Hematopoietic multipotent progenitor cell treated with erythropoietin and hydrocortisone succinate and interleukin-3 and kit ligand, for 8 days (in vitro differentiated cells): Measurements from ENCODE around the gene CELF2.

Experiments
- DNase-seq: peaks from one replicate; pipeline ENCODE4 v3.0.0-alpha.2; 2015

Gene CELF2

DNA sequence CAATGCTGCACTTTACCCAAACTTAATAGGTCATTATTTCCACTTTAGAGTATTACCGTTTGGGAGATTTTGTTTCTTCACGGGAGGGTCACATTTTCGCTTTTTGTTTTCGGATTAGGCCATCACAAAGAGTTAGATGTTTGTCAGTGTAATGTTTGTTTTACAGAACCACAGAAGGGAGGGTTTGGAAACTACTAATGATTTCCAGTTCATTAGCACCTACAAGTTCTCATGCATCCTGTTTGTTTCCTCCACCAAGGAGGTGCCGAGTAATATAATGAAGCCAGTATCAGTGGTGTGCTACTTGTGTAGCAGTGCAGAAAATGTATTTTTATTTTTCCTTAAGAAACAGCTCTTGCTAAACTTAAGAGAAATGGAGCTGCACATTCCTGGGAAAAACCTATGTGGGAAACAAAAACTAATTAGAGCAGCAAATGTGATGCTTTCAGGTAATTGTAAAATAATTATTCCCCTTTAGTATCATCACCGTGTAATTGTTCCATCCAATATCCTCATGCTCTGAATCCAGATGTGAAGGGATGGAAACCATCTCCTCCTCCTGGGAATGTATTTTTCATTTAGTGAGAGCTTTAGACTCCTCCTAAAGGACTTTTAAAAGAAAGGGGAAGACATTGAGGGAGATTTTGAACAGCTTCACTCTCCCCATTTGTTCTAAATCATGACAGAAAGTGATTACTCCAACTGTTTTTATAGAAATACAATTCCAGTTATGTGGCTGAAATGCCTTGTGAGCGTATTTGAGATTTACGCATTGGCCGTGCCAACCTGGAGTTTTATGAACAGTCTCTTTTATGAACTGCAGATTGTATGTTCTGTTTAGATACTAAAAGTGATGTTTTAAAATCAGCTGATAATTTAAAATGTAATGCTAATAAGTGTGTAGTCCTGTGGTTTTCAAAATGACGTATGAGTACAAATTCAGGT is 5.6 kb downstream of the CELF2 start:
- DNase-seq = no peak

DNA sequence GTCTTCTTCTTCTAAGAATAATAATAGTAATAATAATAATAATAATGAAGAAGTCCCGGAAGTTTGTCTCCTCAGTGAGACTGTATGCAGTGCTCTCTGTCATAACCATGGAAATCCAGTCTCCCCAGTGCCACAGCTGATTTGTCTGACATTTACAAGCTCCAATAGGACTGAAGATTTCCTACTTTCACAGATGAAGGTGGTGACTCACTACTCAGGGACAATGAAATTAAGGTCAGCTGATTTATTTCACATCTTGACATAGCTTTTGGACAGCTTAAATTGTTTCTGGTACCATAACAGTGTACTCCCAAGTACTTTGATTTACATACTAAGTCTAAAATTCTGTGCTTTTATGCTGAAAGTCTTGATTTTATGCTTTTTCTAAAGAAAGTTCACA is 6.9 kb downstream of the CELF2 start:
- no peak for DNase-seq

DNA sequence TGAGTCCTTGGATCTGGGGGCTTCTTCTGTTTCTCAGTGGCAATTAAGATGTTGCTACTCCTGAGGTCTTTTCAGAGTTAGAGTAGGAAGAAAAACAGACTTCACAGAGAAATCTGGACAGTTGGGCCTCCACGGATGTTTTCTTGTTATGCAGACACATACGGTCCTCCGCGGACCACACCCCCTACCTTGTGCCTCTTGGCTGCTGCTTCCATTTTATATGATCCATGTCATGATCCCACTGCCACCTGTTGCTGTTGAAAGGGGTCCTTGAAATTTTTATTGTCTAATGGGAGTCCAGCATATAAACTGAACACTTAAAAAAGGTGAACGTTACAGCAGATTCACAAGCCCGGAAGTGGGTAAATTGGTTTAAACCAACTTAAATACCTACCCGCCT is 8.3 kb downstream of the CELF2 start:
- no peak for DNase-seq

DNA sequence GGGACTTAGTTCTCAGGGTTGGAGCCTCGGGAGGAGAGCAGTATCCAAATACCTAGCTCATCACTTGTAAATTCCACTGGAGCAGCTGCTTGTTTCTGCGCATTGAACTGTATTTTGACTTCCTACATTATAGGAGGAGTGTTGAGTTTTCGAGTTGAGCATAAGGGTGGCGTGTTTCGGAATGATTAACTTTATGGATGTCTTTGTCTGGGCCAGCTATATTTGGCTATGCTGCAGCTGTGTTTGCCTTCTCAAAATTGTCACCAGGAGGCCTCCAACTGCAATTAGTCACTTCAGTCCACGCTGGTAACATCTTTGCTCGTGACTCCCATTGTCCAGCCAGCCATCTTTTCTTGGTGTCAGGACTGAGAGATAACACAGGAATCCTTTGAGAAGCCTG is 9.1 kb downstream of the CELF2 start:
- DNase-seq = no peak

DNA sequence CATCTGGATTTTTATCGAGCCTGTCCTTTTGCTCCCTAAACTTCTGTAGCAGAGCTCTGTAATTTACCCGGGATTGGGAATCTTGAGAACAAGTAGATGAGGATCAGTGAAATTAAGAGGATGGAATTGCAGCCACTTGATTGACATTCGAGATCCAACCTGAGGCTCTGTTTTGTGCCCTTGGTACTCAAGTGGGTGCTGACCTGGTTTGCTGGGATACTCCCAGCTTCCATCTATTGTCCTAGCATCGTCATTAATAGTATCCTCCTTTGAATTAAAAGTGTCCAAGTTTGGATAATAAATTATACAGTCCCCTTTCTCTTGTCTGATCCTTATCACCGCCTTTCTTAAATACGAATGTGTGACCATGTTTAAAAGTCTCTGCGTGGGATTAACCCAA is 17.1 kb downstream of the CELF2 start:
- DNase-seq = no peak

DNA sequence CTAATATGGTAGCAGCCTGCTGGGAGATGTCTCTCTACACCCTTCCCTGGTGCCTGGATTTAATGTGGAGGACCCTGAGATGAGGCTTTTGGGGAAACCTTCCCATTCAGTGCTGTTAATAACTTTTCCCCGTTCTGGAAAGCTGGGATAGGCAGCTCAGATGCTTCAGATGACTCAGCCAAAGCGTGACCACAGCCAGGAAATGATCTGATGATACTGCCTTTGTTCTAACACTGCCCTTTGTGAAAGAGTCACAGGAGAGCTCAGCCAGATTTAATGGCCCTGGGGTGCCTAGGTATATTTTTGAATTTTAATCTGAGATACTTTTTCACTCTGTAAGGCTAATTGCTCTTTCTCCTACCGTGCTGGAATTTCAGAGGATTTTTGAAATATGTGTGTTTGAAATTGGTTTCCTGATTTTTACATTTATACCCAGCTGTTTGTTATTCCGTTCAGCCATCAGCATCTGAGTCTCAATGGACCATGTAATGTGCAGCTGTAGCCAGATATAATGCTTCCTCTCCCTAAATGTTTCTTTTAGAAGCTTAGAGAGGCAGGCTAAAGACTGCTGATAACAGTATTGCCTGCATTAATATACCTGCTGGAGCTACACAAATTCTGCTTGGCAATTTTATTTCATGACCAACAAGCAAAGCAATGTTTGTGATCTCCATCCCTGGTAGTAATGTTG is 17.8 kb downstream of the CELF2 start:
- DNase-seq = no peak

DNA sequence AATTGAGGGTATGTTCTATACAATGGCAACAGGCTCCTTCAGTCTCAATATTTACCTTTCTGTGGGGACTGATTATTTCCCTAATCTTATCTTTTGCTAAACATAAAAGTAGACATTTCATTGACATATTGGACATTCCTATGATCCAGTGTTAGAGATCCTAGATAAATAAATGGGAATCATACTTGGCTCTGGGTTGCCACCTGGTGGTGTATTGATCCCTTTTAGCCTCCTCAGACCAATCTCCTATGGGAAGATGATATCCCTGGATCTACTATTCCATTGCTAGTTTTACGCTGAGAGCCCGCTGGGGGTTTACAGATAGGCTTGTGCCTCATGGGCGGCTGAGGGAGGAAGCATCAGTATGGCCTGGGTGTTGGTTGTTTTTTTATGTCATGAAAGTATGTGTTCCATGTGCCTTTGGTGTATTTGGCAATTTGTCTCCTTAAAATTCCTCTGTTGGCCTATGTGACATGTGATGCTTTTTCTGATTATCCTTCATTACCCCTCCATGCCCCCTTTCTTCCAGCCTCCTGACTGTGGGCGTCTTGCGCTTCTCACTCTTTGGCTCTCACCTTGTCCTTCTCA is 18.8 kb downstream of the CELF2 start:
- DNase-seq = peak; percentile 17

DNA sequence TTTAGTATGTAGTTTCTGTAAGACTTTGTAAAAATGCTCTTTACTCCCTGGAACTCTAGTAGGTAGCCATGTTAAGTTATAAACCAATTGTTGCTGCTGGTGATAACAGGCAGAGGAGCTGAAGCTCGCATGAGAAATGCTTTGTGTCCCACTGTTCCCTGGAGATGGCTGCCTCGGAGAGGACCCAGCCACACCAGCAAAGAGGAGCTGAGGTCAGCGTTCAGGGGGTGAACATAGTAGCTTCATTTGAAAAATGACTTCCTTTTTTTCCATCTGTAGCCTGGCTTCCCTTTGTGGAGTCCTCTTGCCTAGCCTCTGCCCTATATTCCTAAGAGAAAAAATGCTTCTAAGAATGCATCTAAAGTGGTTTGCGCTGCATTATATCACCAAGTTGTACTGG is 20.3 kb downstream of the CELF2 start:
- no peak for DNase-seq

DNA sequence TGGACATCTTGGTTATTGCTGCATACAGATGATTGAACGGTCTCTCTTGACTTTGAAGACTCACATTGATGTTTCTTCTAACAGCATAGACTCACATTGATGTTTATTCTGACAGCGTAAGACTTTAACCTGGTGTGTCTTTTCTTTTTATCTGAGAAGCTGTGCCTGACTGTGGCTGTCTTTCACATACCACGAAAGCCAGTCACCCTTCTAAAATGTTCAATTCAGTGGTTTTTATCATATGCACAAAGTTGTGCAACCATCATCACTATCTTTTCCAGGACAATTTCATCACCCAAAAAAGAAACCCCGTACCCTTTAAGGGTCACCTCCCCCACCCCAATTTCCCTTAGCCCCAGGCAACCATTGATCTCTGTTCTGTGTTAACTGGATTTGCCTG is 24.7 kb downstream of the CELF2 start:
- no peak for DNase-seq

DNA sequence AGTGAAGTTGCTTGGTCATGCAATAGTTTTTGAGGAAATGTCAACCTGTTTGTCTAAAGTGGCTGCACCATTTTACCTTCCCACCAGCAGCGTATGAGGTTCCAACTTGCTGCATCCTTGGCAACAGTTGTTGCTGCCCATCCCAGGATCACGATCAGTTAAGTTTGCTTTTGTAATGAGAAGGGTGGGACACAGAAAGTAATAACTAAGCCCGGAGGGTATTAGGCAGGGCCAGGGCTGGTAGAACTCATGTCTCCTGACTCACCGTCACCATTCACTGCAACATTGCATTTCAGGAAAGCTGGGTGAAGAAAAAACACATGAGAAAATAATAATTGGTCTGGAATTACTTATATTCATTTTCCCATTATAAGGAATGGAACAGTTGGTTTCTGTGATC is 25.4 kb downstream of the CELF2 start:
- DNase-seq = no peak

DNA sequence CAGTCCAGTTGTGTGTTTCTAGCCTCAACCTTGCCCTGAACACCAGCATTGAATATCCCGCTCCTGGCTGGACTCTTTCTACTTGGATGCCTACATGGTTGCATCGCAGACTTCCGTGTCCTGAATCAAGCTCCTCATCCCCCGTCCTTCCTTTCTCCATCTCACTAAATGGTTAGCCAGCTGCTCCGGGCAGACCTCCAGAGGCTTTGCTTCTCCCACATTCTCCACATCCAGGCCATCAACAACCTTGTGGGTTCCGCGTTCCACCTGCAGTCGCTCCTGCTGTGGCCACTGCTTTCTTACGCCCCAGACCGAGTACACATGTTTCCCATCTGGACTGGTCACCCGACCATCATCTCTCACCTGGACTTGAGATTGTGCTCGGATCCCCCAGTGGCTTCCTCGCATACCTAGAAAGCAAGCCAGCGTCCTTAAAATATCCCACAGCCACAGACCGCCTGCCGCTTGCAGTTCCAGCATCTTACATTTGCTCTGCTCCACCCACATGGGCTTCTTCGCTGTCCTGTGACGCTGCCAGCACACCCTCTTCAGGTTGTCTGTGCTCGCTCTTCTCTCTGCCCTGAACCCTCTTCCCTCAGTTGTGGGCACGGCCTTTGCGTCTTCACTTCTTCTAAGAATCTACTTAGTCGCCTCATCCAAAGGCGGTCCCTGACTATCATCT is 25.9 kb downstream of the CELF2 start:
- DNase-seq = no peak

DNA sequence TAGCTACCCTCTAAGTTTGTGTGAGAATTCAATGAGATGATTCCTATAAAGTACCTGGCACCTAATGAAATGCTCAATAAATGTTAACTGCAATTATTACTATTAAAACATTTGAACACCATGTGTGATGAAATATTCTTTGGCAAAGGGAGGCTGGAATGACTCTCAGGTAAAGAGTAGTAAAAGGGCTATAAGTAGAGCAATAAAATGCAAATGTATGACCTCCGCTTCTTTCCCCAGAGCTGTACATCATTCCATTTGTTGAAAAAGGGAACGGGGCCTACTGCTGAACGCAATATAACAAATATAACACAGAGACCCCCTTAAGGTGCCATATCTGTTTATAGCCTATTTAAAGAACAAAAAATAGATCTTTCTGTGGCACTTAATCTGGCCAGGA is 27.8 kb downstream of the CELF2 start:
- no peak for DNase-seq

DNA sequence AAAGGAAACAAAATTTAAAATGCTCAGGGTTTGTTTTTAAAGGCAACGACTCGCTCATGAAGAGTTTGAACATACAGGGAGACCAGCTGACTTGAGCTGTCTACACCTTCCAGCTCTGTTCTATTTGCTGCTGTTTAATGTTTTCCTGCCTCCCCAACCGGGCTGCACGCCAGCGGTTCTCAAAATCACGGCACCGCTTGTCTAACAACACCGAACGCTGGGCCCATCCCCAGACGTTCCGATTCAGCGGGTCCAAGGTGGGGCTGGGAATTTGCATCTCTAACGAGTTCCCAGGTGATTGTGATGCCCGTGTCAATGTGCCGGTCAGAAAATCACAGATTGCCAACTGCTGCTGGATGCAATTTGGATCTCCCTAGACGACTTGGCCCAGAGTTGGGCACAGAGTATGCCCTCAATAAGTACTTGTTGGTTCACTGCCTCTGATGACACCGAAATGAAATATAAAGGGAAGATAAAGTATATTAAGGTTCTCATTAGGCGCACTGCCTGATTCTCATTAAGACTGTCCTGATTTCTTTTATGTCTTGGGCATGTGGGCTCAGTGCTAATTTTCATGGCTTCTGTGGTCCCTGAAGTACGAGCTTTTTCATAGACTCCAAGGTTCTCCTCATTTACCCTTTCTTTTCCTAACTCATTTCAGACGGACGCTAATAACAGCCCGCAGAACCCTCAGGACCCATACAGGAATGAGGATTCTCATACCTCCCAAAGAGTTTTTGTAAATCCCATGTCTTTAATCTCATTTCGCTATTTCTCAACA is 28.5 kb downstream of the CELF2 start:
- no peak for DNase-seq

DNA sequence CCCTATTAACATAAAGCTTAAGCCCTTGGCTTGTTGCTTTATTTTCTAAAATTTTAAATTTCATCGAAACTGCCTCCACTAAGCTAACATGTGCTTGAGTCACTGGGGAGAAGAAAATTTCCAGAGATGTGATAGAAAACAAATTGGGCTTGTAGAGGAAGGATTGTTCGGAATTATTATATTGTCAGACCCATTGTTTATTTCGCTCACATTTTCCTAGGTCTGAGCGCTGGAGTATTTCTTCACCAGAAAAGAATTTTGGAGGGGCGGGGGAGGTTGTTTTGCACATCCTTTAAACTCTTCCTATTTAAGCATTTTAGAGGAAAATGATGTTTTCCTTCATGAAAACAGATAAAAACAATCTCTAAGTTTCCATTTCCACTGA is 29.1 kb downstream of the CELF2 start:
- no peak for DNase-seq

DNA sequence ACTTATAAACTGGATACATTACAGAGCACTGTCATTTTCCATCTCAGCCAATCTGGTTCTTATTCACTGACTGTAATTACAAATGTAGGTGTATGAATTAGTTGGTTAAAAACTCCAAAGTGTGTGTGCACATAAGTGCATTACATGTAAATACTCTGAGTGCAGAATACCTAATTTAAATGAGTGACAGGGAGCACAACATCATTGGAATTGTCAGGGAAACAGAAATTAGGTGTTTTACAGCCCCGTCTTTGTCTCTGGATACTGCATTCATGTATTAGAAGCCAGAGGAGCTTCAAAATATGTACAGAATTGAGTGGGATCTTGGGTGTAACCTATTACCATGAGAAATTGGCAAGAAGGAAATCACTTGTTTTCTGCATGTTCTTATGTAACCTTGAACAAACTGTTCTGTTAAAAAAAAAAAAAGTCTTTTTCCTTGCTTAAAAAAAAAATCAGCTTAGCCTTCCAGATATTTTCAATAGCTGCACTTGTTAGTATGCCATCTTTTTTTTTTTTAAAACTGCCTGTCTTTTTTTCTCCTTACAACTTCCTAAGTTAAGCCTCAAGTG is 31.1 kb downstream of the CELF2 start:
- no peak for DNase-seq

DNA sequence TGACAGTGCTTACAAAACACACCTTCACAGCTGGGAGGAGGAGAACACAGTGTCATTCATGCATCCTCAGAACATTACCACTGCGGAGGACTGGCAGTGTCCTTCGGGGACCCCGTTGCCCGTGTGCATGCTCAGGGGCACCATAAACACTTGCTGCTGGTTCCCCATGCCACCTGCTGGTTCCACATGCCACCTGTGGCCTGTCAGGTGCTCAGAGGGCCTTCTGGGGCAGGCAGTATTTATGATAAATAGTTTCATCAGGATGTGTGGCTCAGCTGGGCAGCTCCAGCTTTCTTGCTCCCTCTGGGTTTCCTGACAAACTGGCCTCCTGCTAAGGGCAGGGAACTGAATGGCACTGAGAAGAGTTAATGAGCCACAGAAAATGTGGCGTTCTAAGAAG is 32.1 kb downstream of the CELF2 start:
- no peak for DNase-seq

DNA sequence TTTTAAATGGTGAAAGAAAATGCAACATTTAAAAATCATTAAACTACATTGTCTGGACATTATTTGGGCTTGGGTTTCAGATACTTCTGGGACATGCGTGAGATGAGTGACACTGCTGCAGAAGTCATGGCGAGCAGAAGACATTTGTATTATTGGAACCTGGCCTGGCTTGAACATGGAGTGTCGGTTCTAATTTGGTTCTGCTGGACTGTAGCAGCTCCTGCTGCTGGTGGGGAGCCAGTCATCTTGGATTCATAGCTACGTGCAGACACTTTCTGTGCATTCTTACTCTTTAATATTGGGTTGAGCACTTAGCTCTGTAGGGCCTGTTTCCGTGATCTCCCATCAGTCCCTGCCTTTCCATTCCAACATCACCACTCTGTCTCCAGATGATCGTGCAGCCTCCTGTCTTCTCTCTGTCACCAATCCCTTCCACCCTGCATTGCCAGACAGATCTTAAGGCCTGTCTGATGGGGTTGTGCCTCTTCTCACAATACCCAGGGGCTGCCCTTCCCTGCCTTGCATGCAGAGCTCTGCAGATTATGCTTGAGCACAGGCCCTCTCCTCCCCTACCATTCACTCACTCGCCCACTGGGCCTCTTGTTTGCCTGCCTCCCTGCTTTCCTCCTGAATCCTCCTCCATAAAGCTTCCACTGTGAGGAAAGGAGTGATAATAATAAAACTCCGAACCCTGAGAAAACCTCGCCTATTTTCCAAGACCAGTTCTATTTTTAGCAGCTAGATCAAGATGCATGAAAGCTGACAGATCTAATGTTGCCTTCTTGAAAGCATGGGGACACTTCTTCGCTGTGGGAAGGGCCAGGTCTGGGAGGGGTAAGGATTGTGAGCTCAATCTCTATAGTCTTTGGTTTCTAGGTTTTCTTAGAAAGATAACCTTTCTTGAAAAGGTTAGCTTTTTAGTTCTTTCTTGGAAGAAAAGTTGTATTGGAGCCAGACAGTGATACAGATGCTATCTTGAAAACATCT is 32.9 kb downstream of the CELF2 start:
- DNase-seq = no peak

DNA sequence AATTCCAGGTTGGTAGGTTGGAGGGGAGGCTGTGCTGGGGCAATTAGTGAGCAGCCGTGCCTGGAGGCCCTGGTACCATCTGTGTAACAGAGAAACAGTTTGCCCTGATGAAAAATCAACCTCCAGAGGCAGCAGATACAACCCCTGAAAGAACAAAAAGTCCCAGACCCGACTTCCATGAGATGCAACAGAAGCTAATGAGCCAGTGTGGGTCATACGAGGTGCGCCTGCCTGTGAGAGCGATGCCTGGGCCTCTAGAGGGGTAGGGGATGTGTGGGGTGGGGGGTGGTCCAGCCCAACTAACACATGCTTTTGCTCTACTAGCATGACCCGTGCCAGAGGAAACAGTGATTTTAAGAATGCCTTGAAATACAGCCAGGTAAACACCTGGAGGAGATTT is 39.3 kb downstream of the CELF2 start:
- DNase-seq = no peak

DNA sequence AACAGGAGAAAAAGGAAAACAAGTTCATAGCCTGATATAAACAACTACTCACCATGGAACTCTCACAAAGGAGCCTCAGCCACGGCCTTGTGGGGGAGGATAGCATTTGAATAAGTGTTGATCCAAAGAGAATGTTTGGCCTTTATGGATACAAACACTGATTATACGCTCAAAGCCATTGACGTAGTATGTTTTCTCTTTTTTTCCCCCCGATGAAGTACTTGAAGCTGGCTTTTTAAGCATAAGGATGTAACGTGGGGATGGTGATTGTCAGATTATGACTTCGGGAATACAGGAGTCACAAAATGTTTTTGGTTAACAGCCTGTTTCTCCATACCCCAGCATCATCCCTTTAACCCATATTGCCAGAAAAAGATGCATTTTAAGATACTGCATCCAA is 39.8 kb downstream of the CELF2 start:
- DNase-seq = no peak

DNA sequence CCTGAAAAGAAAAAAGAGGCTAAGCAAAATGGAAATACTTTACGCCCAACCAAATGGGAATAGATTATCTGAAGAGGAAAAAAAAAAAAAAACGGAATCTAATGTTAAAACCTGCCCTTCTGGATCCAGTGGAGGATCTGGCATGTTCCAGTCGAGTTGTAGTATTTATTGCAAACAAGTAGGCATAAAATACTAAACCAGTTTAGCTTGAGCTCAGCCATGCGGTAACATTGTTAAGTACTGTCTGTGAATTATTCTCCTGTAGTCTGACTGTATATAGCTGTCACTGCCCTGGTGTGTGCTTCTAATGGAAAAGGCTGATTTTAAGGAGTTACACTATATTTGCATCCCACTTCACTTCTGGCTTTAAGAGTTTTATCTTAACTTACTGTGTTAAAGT is 40.3 kb downstream of the CELF2 start:
- DNase-seq = no peak

DNA sequence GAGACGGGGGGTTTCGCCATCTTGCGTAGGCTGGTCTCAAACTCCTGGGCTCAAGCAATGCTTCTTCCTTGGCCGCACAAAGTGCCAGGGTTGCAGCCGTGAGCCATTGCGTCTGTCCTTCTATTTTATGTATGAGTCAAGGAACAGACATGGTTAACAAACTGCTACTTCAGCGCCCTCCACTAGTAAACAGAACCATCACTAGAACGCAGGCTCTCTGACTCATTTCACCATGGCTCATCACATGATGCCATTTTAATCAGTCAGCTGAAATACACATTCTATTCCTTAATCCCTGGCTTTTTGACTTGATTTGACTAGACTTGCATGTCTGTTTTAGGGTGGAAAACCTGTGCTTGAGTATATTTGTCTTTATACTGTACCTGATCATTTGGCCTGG is 41.3 kb downstream of the CELF2 start:
- no peak for DNase-seq
